ENCODE data around the gene PLEKHM3.
"Not testable (repeated sequence)": the region's sequence is repeated elsewhere in the genome, so short reads cannot be mapped to it uniquely, and the experiment has no call there.

The PLEKHM3 gene

DNA sequence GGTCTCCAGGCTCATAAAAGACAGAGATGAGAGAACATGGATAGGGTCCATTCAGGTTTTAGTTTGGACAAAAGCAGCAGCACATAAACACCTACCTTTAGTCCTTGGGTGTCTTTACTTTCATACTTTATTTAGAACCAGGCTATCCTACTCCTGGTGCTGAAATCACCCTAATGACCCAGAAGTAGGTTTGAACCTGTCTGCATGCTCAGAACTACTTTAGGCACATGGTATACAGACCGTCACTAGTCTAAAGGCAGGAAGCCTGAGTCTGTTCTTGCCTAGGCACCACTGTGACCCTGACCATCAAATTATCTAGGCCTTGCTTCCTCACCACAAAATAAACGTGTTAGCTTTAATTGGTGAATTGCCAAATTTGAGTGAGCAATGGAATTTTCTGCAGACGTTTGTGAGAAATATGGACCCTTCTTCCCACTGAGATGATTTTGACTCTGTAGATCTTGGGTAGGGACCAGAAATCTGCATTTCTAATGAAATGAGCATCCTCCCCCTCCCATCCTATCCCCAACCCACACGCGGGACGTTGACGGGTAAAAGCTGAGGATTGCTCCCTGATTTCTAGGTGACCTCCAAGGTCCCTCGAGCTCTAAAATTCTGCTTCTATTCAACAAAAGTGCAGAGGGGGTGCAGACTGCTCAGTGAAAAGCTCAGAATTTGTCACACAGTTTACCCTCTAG lies 75.1 kb downstream of the PLEKHM3 start:
- no peak for DNase-seq

DNA sequence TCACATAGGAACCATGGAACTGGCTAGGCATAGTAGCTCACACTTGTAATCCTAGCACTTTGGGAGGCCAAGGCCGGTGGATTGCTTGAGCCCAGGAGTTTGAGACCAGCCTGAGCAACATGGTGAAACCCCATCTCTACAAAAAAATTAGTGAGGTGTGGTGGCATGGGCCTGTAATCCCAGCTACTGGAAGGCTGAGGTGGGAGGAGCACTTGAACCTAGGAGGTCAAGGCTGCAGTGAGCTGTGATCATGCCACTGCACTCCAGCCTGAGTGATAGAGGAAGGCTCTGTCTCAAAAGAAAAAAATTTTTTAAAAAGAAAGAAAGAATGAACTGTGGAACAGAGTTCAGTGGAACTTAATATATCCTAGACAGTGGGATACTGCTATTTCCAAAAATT lies 76.1 kb downstream of the PLEKHM3 start:
- not testable (repeated sequence) for DNase-seq

DNA sequence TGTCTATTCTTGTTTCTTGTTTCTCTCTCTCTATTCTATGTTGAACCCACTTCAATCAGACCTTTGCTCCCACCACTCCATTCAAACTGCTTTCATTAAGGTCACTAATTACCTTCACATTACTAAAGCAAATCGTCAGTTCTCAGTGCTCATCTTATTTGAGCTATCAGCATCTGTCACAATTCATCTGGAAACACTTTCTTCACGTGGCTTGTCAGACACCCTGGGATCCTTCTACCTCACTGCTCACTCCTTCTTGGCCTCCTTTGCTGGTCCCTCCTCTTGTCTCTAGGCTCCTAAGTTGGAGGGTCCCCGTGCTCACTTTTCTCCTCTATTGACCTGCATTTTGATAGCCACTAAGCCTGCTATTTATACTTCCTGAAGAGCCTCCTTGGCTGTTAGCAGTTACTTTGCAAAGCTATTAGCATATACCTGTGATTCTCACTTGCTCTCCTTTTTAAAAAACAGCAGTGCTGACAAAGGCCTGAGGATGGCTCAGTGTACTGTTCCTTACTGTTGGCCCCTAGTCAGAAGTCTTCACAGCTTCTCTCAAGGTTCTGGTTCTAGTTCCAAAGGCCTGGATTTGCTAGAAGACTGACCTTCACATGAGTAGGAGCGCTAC lies 80.2 kb downstream of the PLEKHM3 start:
- no peak for DNase-seq

DNA sequence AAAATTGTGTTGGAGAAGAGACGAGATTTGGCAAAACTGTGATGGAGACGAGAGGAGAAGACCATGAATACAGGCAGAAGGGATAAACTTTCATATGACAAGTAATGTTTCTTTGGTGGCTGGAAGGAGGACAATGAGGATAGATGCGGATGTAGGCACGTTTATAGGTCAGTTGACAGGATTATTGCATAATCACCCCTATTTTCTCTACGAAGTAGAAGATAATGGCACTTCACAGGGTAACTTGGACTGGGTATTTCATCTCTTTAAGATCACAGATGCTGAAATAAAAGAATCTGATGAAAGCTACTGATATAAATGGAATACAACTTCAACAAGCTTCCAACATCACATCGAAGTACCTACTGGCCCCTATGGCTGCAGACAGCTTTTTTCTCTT lies 81.0 kb downstream of the PLEKHM3 start:
- no peak for DNase-seq

DNA sequence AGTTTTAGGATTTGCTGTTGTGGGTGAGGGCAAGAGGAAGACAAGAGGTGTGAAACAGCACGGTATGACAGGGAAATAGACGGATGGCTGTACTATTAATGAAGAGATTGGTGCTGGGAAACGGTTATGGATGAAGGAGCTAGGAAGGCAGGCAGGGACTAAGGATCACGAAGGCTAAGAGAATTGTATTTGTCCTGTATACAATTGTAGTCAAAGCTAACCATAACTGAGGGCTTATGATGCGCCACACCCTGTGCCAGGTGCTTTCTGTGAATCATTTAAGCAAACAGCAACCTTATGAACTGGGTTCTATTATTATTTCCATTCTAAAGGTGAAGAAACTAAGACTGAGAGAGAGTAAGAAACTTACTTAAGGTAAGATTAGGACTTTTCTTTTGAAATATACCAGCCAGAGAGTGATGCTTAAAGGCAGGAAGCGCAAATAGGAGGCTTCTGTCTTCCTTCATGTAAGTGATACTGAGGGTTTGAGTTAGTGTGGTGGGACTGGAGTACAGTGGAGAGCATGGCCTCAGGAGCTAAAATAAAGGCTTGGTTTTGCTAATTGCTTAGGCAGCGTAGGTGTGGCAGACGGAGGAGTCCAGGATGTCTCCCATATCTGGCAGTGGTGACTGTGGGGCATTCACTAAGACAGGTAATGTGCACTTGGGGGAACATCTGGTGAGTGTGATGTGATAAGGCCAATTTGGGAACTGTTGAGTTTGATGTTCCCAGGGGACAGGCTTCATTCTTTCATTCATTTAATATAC lies 85.8 kb downstream of the PLEKHM3 start:
- DNase-seq = peak in 1 of 2 experiments; percentile 17

DNA sequence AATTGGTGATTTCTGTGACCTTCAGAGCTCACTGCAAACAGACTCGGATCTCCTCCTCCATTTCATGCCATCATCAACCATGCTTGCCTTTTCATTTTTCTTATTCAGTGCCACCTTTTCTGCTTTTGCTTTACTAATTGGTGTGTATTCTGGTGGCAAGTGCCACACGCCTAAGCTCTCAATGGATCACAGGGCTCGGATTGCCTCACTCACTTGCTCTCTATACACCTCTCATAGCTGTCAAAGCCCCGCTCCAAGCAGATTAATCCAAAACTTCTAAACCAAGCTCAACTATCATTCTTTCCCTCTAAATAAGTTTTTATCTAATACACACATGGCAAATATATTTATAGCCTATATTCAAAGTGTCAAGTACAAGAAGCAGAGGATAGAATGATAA lies 86.4 kb downstream of the PLEKHM3 start:
- no peak for DNase-seq

DNA sequence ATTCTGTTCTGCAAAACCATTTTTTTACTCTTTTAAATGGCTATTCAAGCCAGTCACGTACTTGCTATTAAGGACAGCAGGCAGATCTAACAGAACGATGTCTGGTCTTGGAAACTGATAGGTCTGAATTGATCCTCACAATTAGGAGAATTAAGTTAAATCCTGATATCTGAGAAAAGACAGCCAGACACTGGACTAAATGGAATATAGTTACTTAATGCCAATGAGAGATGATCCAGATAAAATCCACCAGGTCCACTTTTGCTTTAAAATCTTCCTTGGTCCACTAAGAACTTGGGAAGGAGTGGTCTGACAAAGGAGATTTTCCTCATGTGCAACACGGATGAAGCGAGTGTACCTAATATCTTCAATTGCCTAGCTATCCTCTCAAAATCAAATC lies 86.9 kb downstream of the PLEKHM3 start:
- DNase-seq = no peak

DNA sequence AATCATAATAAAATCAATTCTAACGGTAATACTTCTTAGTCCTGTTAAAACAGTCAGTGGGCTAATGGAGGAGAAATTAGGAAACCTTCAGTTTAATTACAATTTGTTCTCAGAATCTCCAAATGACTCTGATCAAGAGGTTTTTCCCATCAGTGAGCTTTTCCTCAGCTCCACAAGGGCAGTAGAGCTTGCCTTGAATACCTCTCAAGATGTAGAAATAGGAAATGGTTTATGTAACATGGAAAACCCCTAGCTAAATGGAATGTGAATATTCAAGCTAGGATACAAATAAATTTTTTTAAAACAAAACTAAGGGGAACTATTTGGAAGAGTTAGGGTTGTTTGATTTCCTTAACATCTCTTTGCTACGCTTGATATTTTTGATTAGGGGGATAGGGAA lies 87.5 kb downstream of the PLEKHM3 start:
- no peak for DNase-seq

DNA sequence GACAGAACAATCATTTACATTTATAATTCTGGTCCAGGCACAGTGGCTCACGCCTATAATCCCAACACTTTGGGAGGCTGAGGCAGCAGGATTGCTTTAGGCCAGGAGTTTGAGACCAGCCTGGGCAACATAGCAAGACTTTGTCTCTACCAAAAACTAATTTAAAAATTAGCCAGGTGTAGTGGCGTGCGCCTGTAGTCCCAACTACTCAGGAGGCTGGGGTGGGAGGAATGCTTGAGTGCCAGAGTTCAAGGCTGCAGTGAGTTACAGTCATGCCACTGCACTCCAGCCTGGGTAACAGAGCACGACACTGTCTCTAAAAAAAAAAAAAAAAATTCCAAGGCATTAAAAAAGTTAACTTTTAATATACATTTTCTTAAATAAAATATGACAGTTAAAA lies 88.1 kb downstream of the PLEKHM3 start:
- DNase-seq = no peak

DNA sequence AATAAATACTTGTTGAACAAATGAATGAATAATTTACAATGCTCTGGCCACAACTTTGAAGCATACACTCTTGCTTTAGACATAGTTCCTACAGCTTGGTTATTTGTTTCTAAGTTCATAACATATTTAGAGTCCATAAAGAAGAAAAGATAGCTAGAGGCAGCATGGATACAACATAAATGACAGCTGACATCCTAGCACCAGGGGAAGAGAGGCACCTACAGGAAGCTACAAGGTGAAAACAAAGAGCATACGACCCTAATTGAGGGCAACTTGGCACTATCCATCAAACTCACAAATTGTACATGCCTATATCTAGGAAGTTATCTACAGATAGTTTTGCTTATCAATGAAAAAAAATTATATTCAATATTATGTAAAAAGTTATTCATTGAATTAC lies 88.9 kb downstream of the PLEKHM3 start:
- no peak for DNase-seq

DNA sequence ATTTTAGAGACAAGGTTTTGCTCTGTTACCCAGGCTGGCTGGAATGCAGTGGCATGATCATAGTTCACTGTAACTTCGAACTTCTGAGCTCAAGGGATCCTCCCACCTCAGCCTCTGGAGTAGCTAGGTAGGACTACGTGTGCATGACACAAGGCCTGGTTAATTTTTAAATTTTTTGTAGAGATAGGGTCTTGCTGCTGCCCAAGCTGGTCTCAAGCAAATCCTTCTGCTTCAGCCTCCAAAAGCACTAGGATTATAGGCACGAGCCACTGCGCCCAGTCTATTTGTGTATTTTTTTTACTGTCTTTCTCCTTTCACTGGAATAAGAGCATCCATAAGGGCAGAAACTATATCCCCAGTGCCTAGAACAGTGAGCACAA lies 89.3 kb downstream of the PLEKHM3 start:
- DNase-seq = no peak

DNA sequence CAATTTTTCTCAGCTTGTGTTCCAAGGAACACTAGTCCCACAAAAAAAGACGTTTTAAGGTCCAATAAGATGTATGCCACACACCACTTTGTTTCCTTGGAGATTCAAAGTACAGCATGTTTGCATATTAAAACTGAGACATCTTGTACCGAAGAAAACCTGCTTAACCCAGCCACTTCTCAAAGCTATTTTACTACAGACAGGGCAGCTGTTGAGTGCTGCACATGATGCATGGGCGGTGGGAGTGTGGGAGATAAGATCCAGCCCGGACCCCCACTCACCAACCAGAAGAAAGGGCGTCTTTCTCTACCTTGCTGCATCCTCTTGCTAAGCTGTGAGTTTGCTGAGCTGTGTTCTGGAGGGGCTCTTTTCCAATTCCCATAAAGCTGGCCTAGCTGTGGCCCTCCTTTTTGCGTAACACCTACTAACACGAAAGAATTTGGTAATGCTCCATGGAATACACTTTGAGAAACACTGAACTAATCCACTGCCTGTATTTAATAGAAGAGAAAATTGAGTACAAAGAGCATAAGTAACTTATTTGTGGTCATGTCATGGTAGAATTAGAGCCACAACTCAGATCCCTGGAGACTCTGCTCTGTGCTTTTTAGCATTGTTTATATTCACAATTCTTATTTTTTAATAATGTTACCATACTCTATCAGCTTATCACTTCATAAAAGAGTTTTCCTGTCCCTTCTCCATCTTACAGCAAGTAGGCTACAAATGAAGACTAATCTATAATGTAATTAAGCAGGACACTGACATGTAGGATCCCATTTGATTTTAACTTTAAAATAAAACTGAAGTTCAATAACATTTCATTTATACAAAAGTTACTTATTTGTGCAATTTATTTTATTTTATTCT lies 90.0 kb downstream of the PLEKHM3 start:
- no peak for DNase-seq

DNA sequence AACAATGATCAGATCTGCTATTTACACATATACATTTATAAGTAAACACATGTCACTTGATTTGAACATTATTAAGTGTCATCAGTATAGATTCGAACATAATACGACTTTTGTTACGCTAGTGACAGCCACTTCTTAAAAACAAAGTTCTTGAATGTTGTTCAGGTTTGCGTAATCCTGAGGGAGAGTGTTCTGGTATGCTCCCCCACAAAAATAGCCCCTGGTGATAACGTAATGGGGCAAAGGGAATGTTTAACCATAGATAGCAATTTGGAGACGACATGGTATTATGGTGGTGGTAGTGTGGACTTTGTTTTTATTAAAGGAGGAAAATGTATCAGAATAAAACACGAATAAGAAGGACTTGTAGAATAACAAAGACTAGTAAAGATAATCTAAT lies 90.6 kb downstream of the PLEKHM3 start:
- no peak for DNase-seq

DNA sequence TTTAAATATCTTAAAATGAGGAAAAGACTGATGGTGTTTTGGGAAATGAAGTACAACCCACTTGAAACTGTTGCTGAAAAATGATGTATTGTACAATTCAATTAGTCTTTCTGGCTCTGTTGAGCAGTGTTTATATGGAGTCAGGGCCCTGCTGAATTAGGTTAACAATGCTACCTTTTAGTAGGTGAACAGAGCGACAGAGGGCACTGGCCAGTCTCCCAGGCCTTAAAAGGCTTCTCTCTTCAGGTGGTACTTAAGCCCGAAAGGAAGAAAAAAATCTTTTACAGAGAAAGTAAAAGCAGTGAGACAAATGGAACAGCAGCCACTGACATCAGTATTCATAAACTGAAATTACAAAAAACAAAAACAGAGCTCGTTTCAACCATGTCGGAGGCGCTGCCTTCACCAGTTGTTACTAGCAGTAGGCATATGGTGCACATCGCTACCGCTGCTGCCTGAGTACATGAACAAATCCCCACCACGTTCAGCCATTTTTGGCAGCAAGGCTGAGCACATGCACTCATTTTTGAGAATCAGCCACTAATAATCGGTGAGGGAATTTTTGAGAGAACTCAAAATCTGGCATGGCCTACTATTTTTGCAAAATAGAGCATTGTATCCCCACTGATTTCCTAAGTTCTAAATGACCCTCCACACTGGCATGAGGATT lies 91.8 kb downstream of the PLEKHM3 start:
- DNase-seq = no peak

DNA sequence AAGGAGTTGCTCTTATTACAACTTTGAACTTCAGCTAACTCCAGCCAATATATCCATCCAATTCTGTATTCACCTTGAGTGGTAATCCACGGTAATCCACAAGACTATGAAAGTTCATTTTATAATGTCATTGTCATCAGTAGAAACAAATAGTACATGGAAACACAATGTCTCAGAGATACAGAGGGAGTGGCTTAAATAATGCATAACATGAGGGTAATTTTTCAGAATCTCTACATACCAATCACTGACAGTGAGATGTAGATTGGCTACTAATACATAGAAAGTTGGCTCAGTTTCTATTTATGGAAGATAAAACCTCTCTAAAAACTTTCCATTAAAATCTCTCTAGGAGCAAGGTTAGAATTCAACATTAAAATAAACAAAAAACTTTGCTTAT lies 93.2 kb downstream of the PLEKHM3 start:
- no peak for DNase-seq

DNA sequence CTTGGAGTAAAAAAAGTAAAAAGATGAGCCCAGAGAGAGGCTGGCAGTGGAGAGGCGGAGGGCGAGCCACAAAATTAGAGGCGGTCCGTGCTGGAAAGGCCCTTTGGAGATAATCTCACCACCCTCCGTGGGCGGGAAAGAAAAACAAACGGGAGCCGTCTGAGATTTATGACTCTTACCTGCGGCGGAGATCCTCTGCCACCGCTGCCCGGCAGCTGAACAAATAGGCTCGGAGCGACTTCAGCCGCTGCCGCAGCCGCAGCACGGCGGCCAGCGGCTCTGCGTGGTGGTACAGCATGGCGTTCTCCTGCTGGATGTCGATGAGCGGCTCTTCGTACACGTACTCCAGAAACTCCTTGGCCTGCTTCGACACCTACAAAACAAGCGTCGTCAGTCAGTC lies 94.6 kb downstream of the PLEKHM3 start:
- DNase-seq = peak; percentile 68 to 92

DNA sequence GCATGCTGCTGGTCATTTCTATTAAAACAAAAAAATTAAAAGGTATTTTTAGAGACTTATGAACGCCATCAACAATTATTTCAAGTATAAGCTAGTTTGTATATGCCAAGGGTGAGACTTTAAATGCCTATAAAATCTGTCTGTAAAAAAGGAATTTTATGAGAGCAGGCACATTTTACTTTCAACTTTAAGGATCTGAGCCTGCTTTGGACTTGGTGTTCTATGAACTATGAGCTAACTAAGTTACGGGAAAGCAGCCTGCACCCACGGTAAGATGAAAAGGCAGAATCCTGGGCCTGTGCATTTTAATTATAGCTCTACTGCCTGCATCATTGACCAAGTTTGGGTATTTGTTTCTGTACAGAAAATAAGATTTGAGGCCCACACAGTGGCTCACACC lies 95.4 kb downstream of the PLEKHM3 start:
- no peak for DNase-seq

DNA sequence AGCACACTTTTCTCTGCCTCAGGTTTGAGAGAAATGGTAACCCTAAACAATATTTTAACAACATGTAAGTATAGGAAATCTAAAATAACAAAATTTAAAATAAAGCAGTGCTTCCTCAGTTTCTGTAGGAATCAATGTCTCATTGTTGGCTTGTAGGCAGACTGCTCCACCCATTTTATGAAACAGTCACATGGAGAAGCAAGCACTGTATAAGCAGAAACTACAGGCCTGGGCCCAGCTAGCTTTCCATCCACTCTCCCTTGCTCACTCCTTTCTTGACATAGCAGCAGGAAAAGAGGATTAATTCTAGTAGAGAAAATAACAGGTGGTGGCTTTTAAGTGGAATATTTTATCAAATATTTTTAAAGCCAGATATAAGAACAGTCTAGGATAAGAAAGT lies 97.2 kb downstream of the PLEKHM3 start:
- DNase-seq = no peak

DNA sequence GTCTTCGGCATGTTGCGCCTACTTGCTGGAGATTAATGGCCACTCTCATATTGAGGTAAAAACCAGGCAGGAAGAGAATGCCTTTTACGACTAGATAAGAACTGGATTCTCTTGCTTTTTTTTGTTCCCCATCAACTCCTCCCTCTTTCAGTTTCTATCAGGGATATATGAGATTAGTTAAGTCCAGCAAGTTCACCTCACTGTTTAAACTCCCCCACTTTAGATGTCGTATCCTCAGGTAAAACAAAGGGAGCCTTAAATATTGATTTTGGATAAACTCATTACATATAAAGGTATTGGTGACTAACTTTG lies 98.4 kb downstream of the PLEKHM3 start:
- no peak for DNase-seq

DNA sequence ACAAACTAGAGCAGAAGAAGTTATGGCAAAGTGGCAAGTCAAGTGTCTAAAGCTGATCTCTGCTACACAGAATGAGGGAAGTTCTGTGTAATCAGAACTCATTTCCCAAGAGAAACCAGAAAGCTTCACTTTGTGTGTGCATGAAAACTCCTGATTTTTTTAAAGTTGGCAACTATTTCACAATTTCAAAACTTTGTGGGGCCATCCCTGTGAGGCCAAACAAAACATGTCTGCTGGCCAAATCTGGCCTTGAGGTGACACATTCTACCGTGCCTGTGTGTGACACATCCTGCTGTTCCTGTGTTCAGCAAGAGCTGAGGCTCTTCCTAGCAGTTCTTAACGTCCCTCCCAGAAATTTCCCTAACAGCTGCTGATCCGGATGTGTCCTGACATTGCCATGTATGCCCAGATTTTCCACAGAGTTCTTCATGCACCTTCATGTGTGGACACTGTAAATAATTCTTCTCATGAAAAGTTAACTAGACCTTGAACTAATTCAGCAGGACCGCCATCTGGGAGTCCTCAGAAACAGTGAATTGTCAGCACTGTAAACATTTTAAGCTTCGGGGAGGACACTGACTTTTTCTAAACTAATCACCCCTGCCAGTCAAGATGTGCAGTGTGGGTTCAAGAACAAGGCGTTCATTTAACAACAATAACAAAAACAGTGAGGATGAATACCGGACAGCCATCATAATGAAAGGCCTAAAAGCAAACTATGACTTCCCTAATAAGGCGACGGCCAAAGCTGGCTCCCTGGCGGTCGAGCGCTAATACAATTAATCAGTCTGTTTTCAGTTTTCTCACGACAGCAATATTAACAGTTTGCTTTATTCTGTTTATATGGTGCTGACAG lies 99.0 kb downstream of the PLEKHM3 start:
- peak; percentile 36 to 69 for DNase-seq

DNA sequence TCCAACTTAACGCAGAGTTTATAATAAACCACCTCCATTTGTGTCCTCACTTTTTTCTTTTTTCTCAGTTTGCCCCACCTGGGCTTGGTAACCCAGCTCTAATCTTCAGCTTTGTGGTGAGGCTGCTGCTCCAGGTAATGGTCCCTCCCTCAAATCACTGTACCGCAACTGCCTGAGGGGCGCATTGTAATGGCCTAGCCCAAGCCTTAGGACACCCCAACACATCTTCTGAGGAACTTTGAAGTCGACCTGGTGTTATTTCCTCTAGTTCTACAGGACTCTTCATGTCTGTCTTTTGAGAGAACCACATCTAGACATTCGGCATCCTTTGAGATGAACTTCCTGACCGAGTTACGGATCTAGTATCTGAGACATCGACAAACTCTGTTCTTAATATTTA lies 99.7 kb downstream of the PLEKHM3 start:
- DNase-seq = no peak

DNA sequence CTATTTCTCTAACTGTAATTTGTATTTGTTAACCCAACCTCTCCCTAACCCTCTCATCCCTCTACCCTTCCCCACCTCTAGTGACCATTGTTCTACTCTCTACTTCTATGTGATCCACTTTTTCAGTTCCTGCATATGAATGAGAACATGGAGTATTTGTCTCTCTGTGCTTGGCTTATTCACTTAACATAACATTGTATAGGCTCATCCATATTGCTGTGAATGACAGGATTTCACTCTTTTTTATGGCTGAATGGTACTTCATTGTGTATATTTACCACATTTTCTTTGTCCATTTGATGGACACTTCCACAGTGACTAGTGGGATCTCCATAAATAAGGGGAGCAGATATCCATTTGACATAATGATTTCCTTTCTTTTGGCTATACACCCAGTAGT lies 103.7 kb downstream of the PLEKHM3 start:
- DNase-seq = peak; percentile 31 to 45
